T-helper 1 cell treated with Interleukin-12 subunit alpha and Interleukin-12 subunit beta and Interleukin-4 antibody, amounts not matched to agents 30 ng/mL and 1 ng/mL, for 36 hours (primary cell): Measurements from ENCODE around the gene LMCD1. TPM values are rescaled to one million over a fixed set of nuclear protein-coding genes. Genes with fewer than 3 reads are reported as not detected.

Experiments
- intact Hi-C: fragments of 100-400 bp; cut with micrococcal nuclease; formaldehyde crosslinking; loops from one replicate; pipeline ENCODE4 v1.15.1; 2024
- total RNA-seq: library from RNA; stranded (reverse); gene quantifications from 2 replicates; pipeline ENCODE4 v1.2.3, GENCODE V29; 2022

Gene LMCD1, protein sequence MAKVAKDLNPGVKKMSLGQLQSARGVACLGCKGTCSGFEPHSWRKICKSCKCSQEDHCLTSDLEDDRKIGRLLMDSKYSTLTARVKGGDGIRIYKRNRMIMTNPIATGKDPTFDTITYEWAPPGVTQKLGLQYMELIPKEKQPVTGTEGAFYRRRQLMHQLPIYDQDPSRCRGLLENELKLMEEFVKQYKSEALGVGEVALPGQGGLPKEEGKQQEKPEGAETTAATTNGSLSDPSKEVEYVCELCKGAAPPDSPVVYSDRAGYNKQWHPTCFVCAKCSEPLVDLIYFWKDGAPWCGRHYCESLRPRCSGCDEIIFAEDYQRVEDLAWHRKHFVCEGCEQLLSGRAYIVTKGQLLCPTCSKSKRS
- 0.39 and 0.59 TPM in 2 replicates for total RNA-seq

DNA sequence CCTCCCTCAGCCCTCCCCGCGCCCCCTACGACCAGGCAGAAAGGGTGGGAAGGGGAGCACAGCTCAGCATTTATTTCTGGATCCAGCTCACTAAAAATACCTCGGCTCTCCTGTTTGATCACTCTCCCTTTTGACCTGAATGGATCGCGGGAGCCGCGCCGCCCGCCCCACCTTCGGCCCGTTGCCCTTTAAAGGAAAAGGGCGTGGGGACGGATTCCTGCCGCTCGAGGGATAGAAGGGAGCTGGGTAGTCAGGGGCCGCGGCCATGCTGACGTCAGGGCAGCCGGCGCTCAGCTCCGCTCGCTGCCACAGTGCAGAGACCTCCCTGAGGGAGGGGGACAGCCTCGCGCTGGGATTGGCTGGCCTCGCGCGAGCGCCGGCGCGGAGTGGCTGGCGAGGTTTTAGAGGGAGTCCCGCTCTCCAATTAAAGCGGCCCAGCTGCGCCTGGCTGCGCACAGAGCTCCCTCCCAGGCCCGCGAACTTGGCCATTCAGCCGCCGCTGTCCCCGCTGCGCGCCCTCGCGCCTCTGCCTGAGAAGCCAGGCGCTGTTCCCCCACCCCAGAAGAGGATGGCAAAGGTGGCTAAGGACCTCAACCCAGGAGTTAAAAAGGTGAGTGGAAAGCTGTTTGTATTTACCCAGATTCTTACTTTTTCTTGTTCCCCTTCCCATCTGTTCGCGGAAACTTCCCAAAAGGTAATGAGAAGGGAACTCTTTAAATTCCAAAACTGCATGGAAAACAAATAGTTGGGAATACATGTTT lies at the start of gene LMCD1:
TSS of gene LMCD1 (plus strand) at position 453 of the 761 bp plus-strand sequence. CDS start at position 569, 116 bp downstream.
- intact Hi-C loops, result loop anchor here (2.0 kb wide), 1 partner anchor 145 kb away; no protein-coding TSS in a partner anchor

DNA sequence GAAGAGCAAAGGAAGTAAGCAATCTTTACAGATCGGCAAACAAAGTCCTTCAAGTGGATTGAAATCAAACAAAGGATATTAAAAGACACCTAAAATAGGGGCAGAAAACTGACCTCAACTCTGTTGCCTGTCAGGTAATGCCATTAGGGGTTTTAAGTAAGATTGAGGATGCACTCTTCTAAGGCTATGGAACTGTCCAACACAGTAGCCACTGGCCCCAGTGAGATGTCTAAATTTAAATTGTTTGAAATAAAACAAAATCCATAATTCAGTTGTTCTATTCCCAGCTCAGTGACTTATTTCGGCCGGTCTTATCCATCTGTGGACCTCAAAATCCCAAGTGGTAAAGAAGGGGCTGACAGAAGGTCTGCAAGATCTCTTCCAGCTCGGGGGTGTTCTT lies 49.5 kb upstream of the LMCD1 start:
- intact Hi-C loops, result no loop called here

DNA sequence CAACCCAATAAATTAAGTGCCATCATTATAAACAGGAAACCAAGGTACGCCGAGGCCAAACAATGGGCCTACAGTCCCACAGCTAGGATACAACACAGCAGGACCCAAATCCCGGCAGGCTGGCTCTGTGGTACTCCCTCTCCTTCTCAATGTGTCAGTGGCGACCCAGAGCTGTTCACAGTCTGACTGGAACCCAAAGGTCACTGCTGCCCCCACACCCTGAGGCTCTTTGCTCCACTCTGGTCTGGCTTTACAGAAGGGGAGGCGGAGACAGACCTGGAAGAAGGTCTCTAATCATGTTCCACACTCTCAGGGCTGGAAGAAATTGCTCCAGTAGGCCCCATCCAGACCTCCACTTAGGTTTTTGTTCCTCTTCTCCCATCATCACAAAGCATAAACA lies 48.5 kb upstream of the LMCD1 start:
- intact Hi-C loops, result no loop called here

DNA sequence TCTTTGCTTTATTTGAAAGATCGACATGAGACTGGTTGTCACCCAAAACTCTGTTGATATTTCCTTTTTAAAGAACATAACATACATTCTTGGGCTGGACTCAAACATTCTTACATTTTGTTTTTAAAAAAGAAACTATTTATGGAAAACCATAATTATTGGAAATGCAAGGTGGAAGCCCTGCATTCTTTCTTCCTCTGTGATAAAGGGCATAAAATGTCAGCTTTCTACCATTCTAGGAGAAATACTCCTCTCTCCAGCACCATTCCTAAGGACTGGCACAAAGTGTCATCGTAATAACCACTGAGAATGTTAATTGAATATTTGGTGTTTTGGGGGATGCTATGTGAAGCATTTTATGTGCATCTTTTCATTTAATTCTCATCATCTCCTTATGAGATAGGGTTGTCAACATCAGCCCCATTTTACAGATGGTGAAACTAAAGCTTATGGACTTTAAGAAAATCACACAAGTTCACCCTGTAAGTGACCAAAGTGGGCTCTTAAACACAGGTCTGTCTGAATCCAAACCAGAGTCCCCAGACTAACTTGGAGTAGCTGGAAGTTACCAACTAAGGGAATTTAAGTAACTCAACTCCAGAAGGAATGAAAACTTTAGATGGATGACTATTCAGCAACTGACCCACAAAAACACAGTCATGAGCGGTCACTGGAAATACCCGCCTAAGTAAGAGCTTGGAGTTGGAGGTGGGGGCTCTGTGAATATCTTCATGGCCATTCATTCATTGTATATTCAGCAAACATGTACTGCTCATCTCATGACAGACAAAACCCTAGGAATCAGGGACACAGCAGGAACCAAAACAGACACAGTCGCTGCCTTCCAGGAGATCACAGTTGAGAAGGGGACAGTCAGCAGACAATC lies 45.9 kb upstream of the LMCD1 start:
- intact Hi-C loops, result no loop called here

DNA sequence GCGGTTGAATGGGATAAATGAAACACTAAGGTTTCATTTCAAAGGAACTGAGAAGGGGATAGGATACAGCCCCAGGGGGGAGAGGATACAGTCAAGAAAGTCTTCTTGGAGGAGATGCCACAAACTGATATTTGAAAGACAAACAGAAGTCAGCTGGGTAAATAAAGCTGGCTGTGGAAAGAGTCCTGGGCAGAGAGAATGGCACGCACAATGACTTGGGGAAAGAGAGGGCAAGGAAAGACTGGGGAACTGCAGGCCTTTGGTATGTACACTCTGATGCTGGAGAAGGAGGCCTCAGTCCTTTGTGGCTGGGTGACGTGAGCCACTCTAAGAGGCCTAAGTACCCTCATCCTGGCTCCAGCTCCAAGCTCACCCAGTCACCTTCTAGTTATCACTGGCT lies 45.2 kb upstream of the LMCD1 start:
- intact Hi-C loops, result no loop called here

DNA sequence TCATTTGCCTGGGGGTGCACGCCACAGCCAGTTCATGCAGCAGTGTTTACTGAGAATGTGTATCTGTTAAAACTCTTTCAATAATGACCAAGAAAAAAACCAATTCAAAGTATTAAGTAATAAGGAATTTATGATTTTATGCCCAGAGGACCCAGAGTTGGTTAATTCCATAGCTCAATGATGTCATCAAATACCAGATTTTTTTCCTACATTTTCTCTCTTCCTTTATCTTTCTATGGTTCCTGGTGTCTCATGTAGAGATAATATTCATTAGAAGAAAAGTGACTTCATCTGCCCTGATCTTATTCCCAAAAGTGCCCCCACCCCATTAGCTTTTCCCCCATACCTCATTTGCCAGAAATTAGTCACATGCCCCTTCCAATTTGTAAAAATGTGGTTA lies 44.6 kb upstream of the LMCD1 start:
- intact Hi-C loops, result no loop called here

DNA sequence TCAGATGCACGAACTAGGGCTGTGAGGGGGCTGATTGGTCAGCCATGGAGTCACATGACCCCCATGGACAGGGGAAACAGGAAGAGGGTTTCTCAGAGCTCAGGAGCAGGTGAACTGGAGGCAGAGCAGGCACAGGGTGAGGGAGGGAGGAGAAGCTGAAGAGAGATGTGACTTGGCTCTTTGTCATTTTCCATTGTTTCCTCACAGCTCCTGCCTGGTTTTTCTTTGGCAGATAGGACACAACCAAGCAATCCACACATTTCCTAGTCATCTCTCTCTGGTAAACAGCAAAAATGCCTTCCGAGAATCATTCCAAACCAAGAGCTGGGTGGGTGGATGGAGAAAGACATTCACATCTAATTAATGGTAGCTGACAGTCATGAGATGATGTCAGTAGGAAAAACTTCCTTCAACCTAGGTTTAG lies 43.4 kb upstream of the LMCD1 start:
- intact Hi-C loops, result no loop called here

DNA sequence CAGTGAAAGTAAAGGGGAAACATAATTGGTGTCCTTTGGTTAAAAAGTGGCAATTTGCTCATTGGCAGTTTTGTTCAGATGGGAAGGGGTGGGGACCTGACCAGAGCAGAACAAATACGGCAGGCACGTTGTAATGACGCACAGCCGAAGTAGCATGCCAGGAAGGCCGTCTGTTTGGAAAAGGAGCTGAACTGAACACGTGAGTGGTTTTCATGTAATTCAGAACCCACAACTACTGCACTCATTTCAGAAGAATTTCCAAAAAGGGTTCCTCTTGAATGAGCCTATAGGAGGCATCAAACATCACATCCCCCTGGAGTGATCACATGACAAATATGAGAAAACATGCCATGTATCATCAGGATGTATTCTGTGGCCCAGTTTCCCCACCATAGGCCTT lies 42.9 kb upstream of the LMCD1 start:
- intact Hi-C loops, result no loop called here

DNA sequence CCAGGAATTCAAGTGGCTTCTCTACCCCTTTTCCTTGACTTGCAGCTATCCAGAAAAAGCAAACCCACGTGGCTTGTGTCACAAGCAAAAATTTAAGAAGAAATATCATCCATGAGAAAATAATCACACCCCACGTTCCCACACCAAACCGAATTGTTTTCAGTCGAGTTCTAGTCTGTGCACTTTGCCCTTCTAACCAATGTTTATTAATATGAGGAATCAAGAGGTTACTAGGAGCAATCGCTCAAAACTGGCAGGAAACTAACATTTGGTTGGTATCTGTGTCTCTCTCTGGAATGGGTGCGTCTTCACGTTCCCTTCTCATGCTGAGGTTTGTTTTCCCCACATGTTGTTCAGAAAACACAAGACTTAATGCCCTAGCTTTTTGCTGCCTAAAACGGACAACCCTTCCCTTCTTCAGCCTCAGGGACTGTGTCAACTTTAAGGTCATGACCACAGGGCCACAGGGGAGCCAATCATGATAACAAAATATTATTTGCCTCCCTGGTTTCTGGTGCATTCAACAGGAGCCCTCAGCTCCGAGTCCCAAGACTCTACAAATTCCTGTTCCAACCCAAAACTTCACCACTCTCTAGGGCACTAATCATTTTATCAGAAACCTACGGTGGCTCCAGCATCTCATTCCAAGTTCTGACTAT lies 41.4 kb upstream of the LMCD1 start:
- intact Hi-C loops, result no loop called here

DNA sequence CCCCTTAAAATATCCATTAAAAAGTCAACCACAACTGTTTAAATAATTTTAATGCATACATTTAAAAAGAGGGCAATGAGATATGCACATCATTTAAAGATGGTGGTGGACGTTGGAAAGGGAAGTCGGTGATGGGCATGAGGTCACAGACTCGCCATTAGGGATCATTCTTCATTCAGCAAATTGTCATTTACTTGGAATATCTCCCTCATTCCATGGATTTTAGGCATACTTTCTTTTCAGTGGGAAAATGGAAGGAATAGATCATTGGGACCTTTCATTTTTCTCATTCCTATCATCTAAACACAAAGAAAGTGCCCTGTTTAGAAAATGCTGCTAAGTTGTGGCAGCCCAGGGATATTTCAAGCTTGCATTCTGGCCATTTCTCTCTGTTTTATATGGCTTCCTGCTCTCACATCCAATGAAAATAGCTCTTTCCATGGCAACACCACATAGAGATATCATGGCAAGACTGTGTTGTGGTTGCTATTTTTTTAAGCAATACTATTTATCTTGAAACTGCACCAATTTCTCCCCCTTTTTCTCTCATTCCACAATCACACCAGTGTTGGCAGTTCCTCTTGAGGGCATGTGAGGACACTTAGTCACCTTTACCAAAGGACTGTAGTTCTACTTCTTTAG lies 40.7 kb upstream of the LMCD1 start:
- intact Hi-C loops, result no loop called here

DNA sequence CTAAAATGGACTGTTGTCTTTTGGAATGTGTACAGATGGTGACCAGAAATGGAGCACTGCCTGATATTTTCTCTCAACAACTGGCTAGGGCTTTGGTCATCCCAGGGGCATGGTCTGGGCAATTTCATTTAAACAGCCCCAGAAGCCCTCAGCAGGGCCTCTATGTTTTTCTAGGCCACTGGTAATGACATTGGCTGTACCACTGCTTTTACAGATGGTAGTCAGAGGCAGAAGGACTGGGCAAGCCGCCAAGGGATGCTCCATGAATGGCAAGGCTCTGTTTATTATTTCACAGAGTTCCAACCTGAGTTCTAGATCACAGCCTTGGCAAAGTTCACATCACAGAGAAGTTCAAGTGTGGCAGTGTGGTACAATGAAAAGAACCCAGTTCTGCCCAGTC lies 37.0 kb upstream of the LMCD1 start:
- intact Hi-C loops, result no loop called here

DNA sequence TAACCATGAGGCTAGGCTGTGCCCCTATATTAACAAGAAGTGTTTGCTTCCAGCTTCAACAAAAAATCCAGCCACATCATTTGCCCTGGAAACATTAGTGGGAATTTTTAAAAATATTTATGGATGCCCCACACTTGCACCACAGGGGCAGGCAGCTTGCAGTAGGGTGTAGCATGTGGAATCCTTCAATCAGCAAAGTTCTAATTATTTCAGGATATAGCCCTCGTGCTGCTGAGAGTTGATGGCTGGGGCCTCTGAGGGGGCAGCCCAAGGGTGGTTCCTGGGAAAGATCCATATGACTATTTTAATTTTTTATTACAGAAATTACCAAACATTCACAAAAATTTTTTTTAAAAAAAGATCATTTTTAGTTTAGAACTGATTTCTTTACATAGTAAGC lies 35.1 kb upstream of the LMCD1 start:
- intact Hi-C loops, result no loop called here

DNA sequence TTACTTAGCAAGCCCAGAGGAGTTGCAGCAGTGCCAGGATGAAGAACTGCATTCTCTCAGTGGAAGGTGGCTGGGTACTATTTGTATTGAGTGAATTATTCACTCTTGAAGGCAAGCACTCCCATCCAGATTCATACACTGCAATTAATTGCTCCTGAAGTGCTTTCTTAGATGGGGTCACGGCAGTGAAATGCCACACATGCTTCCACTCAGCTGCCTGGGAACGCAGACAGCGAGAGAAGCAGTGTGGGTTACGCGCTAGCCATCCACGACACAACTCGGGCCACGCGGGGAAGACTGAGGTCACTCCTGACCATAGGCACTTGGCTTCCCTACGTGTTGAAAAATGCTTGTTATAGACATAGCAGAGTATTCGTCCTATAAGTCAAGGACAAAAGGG lies 30.8 kb upstream of the LMCD1 start:
- intact Hi-C loops, result no loop called here

DNA sequence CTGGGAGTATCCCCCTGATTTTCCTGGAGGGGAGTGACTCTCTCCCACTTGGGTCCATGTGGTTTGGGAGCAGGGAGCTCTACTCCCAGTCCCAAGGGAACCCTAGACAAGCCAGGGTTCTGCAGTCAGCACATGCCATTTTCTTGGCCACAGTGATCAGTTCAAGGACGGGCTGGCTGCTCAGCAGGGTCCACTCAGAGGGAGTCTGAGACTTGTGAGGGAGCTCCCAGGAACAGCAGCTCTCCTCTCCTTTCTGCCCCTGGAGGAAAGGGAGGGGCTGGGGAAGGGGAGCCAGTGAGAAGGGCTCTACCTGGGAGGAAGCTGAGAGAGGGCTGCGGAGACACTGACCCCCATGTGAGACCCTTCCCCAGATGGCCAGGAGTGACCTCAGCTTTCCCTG lies 29.1 kb upstream of the LMCD1 start:
- intact Hi-C loops, result no loop called here

DNA sequence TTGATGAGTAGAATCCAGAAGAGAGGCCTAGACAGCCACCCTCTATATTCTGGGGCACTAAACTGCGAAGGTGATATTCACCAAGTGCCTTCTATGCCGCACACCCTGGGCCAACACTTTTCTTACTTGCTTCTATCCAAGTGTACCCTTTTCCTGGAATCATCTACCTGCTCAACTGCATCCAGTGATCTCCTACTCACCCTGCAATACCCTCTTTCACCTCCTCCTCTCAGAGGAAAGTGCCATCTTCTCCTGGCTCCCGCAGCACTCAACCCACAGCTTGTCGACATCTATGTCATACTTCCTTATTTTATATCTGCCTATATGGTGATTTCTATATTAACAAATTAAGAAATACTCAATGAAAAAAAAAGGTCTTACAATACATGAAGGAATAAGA lies 28.6 kb upstream of the LMCD1 start:
- intact Hi-C loops, result no loop called here

DNA sequence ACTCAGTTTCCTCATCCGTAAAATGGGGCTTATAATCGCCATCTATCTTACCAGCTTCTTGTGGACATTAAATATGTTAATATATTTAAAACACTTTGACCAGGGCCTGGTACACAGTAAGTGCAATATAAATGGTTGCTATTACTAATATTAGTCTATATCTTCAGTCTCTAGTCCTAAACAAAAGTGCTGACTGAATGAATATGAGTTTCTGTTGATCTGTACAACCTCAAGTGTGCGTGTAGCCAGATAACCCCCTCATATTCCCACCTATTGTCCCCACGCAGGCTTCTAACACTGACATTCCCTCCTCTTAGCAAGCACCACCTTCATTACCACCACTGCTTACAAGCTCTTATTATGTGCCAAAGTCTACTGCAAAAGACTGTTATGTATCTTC lies 27.6 kb upstream of the LMCD1 start:
- intact Hi-C loops, result no loop called here

DNA sequence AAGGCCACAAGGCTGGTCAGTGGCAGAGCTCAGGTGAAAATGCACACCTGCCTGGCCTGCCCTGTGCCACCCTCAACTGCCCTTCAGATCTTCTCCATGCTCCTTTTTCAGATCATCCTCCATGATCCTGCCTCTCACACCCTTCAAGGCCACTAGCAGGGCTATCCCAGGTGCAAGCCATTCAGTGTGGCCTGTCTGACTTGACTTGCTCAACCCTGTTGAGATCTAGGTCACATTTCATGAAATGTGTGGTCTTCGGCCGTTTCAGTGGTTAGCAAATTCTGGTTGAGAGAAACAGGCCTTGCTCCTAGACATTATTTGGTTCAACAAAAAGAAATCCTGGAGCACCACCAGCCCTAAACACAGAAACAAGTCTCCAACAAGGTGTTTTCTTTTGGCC lies 26.6 kb upstream of the LMCD1 start:
- intact Hi-C loops, result no loop called here

DNA sequence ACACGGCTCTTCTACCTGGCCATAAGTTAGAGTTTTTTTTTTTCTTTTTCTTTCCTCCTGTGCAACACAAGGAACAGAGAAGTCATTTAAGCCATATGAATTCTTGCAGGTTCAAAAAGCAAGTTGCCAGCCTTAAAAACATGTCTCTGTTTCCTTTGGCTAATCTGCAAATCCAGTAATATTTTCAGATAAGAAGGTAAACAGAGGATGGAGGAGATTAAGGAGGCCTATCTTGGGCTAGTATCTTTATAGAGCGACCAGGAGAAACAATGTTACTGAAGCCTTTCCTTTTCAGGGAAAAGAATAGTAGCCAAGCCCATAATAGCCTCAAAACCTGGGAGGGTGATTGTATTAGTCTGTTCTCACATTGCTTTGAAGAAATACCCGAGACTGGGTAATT lies 20.9 kb upstream of the LMCD1 start:
- intact Hi-C loops, result no loop called here

DNA sequence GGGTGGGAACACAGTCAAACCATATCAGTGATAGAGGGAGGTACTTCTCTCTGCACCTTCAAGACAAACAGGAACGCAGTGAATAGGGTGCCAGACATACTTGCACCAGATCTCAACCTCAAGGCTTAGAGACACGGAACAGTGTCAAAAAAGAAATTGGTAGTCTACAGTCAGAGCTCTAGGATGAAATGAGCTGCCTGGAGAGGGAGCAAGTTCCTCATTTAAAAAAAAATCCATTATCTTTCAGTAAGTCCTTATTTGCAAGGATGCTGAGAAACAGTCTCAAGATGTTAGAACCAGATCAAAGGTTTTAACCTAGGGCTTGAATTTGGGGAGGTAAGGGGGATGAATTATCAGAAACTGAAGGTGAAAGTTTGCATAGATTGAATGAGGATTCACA lies 20.2 kb upstream of the LMCD1 start:
- intact Hi-C loops, result no loop called here

DNA sequence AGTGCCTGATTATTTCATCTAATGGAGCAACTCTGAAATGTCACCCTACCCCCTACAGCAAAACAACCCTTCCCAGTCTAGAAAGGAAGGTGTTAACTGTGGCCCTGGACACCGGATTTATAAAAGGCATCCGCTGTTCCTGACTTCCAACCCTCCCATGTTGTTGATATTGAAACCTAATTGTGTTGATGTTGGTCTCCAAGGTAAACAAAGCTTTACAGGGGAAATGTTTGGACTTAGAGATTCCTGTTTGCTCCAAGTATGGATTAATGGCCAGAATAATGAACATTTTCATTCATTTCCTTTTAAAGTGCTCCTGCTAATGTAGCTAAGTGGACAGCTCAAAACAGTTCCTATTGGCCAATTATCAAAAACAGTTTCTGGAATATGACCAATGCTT lies 19.4 kb upstream of the LMCD1 start:
- intact Hi-C loops, result no loop called here
